SHP77 (cell line): ENCODE data around the gene RHBDD3.
A peak's percentile ranks its signal among the peaks of the same experiment; 100 is the strongest.

Experiments
- DNase-seq, 2 experiments: peaks; one replicate each; lab custom pipeline; 2025; lab: John Stamatoyannopoulos, UW

The RHBDD3 gene

DNA sequence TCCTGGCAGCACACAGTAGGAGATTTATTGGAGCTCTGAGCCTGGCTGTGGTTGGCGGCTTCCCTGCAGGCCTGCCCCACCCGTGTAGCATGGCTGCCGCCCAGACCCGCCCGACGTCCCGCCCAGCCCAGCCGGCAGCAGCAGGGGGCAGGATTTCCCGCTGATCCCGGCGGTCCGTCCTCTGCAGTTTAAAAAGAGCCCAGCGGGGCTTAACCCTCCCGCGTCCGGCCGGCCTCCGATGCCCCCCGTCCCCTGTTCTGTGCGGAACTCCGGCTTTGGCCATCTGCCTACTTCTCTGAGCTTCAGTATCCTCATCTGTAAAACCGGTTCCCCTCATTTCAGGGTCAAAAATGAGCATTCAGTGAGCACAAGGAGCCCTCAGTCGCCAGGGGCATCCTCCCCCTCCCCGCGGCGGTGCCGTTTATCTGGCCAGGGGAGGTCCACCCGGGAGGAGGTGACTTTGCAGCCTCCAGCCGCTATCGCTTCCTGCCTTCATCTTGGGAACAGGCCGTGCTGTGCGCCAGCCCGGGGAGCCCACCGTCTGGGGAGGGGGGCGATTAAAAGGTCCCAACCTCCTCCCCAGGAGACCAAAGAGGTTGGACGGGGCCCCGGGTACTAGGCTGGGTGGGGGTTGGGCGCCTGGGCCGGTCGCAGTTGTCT, 38.5 kb upstream of the RHBDD3 start, which contains the start of gene GAS2L1:
Gene GAS2L1 (plus strand): TSS at position 476 of the 660 bp plus-strand sequence. CDS start 1,456 bp downstream, outside the sequence.
- peak; percentile 64 to 76 for DNase-seq

DNA sequence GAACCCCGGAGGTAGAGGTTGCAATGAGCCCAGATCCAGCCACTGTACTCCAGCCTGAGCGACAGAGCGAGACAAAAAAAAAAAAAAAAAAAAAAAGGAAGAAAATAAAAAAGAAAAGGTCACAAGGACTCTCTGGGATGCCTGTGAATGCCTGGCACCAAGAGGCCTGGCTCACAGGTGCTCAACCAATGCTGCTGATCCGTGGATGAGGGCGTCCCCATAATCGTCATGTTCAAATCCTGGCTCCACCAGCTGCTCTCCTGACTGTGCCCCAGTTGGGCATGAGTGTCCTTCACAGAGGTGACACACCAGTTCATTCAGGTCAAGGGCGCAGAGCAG, 38.0 kb upstream of the RHBDD3 start:
- no peak for DNase-seq

DNA sequence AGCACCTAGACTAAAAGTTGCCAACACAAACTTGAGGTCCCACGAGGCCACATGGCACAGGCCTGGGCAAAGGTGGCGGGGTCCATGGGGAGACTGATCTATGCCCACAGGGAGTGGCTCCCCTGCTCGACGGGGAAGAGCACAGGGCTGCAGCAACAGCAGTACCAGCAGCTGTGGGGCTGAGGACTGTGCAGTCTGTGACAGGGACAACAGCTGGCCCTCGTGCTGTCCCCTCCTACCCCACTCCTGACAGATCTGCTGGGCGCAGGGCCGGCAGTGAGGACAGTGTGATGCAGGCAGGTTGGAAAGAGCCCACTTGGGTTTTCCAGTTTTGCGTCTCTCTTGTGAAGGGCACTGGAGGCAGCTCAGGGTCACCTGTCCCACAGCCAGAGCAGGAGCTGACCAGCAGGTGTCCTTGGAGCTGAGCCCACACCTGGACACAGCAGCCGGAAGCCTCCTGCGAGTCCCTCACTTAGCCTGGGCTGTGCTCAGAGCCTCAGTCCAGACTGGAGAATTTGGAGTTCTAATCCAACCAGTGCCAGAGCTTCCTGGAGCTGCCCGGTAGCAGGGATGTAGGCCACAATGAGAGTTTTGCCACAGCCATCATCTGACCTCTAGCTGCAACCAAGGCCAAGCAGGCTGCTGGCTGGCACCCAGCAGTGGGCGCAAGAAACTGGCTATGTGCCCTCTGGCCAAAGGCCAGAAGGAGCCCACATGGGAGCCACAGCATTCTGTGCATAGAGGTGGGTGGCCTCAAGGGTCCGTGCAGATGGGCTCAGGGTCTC, 35.1 kb upstream of the RHBDD3 start:
- DNase-seq, result no peak

DNA sequence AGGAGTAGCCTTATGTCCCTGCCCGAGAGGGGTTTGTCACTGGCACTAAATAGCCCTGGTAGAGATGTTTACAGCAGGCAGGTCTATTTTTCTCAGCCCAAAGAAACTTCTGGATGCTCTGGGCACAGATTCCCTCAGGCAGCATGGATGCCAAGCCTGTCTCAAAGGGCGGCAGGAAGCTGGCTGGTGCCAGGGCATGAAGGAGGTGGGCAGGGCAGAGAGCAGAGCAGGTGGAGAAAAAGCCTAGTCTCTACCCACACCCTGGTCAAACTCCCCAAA, 34.6 kb upstream of the RHBDD3 start:
- DNase-seq, result no peak

DNA sequence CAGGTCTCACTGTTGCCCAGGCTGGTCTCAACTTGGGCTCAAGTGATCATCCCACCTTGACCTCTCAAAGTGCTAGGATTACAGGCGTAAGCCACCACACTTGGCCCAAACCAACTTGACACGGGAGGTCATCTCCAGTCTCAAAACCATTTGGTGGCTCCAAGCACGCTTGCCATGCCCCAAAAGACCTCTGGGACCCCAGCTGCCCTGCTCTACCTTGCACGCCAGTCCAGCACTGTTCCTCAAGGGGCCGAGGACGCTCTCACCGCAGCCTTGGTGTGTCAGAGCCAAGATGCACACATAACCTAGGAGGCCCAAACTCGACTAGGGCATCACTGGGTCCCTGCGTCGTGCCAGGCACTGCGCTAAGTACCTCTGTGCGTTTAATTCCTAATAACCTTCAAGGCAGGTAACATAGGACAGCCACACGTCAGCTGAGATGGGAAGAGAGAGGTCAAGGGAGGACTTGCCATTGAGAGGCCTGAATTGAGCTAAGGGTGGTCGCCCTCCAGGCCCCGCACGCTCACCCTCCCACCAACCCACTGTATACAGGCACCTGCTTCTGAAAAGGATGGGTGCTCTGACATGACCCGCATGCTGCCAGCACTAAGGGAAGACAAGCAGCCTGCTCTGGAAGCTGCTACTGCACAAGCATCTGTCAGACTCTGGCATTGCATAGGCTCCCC, 34.1 kb upstream of the RHBDD3 start:
- no peak for DNase-seq

DNA sequence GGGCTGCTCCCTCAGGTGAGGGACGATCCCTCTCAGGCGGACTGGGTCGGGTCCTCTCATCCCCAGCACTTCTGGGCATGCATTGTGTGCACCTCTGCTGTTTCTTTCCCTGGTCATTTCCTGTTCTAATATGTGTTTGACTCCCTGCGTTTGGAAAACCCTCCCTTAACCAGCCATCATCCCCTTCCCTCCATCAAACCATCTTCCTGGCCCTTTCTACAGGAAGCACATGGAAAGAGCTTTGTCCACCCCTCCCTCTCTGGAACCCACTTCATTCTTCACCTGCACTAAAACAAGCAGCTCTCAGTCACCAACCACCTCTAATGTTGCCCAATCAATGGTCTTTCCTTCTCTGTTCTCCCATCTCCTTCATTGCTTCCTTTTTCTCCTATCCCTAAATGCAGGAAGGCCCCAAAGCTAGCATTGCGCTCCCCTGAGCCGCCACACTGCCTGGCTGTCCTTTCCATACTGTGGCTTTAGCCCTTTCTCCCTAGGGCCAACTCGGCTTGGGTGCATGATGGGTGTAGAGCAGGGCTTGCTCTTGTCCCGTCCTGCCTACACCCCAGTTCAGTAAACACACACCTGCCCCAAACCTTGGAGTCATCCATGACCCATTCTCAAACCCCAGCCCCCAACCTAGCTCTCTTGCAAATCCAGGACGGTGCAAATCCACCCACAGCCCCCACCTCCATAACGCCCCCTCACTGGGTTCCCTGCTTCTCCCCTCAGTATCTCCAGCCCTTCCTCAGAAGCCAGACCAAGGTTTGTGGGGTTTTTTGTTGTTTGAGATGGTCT, 33.2 kb upstream of the RHBDD3 start:
- no peak for DNase-seq

DNA sequence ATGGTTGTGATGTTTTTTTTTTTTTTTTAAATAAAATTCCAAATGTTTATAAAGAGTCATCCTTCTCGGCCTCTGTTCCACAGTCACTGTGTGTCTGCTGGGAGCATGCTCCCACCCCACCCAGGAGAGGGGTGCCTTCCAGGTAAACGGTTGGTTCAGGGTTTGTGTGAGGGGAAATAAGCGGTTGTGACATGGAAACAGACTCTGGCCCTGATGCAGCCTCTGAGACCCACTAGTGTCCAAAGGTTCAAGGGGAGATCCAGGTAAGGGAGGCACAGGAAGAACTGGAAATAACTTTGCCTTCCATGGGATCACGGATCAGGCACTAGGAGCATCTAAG, 32.7 kb upstream of the RHBDD3 start:
- DNase-seq, result no peak

DNA sequence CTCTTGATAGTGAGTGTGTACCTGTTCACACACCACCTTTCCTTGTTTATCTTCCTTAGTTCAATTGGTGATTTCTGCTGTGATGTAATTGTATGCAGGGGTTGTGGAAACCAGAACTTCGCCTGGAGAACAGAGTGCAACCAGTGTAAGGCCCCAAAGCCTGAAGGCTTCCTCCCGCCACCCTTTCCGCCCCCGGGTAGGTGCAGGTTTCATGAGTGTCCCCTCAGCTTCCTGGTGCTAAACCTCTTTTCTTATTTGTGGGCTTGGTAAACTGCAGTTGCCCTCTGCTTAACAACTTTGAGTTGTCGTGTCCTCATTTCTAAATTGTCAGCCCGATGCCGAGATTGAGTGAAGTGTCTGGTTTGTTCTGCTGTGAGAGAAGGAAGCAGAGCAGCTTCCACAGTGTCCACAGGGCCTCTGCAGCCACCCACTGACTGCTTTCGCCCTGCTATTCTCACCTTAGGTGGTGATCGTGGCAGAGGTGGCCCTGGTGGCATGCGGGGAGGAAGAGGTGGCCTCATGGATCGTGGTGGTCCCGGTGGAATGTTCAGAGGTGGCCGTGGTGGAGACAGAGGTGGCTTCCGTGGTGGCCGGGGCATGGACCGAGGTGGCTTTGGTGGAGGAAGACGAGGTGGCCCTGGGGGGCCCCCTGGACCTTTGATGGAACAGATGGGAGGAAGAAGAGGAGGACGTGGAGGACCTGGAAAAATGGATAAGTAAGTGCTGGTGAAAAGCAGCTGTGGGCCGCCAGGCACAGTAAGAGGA, 31.5 kb upstream of the RHBDD3 start:
- no peak for DNase-seq

DNA sequence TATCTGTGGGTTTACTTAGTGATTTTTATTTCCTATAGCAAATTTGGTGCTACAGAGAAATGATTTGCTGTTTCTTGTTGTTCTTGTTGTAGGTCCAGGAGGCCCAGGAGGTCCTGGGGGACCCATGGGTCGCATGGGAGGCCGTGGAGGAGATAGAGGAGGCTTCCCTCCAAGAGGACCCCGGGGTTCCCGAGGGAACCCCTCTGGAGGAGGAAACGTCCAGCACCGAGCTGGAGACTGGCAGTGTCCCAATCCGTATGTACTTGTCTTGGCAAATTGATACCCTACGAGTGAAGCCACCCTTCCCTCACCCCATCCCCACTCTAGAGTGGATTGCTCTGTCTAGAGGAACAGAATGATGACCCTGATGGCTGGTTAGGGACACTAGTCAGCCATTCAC, 30.9 kb upstream of the RHBDD3 start:
- DNase-seq, result no peak

DNA sequence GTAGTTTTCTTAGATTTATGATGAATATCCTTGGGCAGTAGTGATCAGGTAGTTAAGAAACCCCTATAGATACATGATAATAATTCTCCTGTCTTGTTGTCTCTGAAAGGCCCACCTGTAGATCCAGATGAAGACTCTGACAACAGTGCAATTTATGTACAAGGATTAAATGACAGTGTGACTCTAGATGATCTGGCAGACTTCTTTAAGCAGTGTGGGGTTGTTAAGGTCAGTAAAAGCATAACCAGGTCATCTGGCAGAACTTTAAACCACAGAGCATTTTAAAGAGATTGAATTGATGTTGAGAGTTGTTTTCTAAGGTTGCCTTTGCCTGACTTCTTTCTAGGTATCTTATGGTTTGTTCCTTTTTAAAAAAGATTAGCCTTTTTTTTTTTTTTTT, 24.6 kb upstream of the RHBDD3 start:
- no peak for DNase-seq

DNA sequence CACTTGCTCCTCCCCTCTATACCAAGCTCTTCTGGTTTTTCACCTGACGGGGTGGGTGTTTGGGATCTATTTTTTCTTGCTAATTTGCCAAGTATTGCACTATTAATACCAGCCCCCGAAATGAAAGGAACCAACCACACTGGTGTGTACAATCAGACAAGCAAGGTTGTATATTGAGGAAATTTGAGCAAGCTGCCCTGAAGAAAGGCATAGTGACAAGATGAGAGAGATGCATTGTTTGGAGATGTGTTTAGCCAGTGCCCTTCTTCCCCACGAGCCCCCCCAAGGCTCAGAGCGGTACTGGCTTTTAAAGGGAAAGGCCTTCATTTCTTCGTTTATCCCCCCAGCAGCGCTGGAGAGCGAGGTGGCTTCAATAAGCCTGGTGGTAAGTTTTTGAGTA, 23.4 kb upstream of the RHBDD3 start:
- no peak for DNase-seq

DNA sequence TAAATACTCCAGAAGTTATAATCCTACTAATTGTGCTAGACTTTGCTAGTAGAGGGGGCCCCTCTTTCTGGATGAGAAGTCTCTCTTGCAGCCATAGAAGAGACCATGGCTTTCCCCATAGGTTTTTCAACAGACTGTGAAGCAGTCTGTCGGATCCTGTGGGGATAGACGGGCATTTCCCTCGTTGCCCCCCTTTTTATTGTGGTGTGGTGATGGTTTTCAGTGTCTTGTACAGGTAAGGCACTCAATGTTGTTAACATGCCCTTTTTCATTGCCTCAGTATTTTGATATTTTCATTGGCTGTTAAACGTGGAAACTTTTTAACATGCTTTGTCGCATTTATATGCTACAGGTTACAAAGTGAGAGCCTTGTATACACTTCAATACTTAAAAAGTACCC, 22.3 kb upstream of the RHBDD3 start:
- DNase-seq, result no peak

DNA sequence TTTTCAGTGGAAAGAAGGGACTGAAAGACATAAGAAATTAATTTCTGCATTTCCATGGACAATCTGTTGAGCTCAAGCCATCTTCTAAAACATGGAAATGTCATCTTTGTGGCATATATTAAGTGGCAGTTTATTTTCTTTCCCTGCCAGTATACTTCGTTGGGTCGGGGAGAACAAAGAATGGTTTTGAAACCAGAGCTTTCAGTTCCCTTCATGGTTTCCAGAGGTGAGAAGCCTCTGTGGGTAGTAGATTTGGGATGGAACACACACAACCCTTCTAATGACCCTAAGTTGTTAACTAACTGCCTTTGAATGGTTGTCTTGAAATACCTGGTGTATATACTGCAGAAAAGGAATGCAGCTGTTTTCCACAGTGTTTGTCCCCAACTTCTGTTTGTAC, 21.1 kb upstream of the RHBDD3 start:
- no peak for DNase-seq

DNA sequence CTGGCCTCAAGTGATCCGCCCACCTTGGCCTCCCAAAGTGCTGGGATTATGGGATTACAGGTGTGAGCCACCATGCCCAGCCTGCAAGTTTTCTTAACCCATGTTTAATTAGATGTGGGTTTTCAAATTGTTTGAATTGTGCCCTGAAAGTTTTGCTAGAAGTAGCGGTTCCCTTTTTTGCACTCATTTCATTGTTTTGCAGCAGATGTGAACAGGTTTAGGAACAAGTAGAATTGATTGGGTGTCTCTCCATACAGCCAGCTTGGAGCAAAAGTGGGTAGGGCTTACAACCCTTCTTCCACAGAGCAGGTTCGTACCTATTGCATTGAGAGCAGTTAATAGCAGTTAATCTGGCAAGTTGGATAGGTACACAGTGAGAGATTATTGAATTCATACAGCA, 16.4 kb upstream of the RHBDD3 start:
- DNase-seq, result no peak

DNA sequence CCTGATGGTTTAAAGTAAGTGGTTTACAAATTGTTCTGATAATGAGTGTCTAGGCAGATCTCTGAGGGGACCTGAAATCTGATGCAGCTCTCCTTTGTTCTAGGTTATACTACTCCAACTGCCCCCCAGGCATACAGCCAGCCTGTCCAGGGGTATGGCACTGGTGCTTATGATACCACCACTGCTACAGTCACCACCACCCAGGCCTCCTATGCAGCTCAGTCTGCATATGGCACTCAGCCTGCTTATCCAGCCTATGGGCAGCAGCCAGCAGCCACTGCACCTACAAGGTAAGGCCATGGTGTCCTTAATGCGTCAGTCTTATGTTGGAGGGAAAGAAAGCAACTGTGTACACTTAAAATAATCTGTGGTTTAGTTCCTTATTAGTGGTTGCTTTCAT, 10.1 kb upstream of the RHBDD3 start:
- DNase-seq, result no peak

DNA sequence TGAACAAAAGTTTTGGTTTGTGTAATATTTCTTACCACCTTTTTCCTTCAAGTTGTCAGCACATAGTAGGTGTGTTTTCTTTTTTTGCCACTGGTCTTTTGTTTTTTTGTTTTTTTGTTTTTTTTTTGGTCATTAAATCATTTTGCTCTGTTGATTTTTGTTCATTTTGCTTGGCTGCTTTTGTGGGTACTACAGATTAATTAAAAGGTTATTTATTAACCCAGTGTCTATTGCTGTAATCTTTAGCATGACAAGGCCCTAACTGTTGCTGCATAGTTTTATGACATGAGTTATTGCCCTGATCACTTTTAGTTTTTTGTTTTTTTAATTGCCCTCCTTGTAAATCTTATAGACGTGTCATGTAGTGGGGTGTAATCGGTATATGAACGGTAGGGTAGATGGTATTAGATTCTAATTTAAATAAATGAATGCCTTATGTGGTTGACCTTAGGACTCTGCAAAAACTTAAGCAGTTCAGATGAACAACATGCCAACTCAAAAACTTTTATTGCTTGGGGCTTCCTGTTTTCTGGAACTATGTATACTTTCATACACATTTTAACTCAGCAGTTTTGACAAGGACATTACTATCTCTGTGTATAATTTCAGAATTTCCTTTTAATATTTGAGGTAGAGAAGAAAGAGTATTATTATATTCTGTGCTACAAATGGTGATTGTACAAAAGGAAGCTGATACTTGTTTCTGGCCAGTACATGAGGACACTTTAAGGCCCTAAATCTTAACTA, 8.2 kb upstream of the RHBDD3 start:
- DNase-seq, result no peak

DNA sequence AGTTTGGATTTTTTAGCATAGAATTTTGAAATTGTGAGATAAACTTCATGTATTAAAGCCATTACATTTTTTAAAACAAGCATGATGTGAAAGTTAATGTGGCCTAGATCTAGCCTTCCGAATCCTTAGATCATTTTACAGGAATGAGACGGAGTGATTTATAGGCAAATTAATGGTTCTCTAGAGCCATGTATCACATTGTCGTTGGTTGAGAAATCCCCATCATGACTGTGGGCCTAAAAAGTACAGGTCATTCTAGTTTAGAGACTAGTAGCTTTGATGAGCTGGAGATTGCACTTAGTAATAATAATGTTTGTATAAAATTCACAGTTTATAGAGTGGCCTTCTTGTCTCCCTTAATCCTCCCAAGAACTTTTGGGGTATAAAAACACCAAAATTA, 7.4 kb upstream of the RHBDD3 start:
- no peak for DNase-seq

DNA sequence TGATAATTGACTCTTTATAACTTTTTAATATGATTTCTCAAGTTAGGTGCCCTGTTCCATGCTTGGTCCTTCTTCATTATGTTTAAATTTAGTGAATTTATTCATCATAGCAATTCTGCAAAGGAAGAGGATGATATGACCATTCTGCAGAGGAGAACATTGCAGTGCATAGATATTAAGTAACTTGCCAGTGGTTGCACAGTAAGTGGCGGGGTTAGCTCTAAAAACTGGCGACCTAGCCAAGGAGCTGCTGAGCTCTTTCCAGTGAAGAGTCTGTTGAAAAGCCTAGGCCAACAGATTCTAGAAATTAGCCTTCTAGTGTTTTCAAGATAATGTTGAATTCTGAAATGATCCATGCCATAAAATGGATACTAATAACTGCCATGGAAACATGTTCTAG, 4.8 kb upstream of the RHBDD3 start:
- no peak for DNase-seq

DNA sequence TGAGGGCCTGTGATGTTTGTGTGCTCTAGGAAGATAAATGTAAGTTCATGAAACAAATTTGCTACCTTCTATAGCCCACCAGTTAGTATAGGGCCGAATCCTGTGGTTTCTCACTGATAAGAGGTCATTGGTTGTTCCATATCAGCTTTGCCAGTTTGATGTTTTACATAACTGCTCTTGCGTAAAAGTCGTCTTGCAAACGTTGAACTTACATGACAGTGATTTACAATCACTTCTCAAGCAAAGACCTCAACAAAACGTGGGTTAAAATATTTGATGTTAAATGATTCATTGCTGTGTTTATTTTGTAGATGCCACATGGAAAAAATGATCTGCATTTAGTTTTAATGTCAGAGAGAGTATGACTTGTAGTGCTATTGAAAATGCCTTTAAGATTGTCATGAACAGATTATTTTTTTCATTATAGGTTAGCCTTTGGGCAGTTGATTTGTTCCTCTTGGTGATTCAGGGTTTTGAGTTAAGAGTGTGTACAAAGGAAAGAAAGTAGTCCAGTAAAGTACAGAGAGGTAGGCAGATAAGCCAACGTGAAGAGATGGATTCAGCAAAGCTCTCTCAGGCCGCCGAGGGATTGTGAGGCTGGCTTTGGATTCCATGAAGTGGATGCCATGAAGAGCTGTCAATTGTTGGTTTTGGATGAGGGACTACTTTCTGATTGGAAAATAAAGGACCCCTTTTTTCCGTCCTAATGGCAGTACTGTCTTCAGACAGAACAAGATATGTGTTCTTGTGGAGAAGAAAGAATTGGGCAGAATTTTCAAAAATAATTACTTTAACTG, 2.9 kb upstream of the RHBDD3 start:
- no peak for DNase-seq

DNA sequence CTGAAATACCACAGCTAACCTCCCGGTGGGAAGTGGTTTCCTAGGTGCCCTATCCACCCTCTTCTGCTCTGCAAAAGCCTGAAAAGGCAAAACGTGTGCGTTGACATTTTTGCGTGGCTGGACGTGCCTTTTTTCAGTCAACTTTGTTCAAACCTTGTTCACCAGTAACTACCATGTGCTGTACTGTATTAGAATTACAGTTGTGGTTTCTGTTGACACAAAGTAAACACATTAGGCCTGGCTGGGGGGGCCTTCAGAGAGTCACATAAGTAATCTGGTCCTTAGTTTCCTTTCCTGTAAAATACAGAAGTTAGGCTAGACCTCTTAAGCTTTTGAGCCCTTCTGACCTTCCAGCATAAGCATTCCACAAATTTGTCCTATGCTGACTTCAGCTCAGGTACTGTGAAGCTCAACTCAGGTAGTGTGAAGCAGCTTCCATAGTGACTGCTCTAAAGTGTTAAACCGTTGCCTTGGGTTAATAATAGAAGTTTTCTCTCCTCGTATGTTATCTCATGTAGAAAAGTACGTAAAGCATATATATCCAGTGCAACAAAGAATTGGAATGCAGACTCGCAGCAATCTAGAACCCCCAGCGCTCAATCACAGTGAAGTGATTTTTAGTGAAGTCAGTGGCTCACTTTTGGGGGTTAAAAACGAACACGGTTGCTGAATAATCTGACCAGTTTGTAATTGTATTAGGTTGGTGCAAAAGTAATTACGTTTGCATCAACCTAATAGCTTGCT, 2.1 kb upstream of the RHBDD3 start:
- DNase-seq, result no peak
